Left lung (tissue), 10 donors: Measurements from ENCODE around the gene PLCE1. TPM values are rescaled to one million over a fixed set of nuclear protein-coding genes. Genes with fewer than 3 reads are reported as not detected.

Experiments used
- ATAC-seq: fragments of 200-7000 bp; cut with Tn5 transposase; one replicate; pipeline ENCODE4 v1.9.1; 2020; ENCODE audit warnings: moderate library complexity
- DNase-seq, 4 donors: peaks; one replicate each; pipeline ENCODE4 v3.0.0-alpha.2; 2013 to 2020
- H3K27ac ChIP-seq, 2 donors: fragments of 200-600 bp; sonication (generic) in 1 of 2; one replicate each; pipeline versions ENCODE4 v1.5.0 to v1.8.0; 2020 to 2021
- H3K27me3 ChIP-seq, 2 donors: fragments of 200-600 bp; sonication (generic) in 1 of 2; one replicate each; pipeline versions ENCODE4 v1.5.0 to v1.8.0; 2020 to 2021
- H3K36me3 ChIP-seq, 2 donors: fragments of 200-600 bp; sonication (generic) in 1 of 2; one replicate each; pipeline versions ENCODE4 v1.5.0 to v1.8.0; 2020 to 2021
- H3K4me1 ChIP-seq, 2 donors: fragments of 200-600 bp; one replicate each; pipeline ENCODE4 v1.8.0; 2021
- H3K4me3 ChIP-seq, 2 donors: fragments of 200-600 bp; sonication (generic) in 1 of 2; one replicate each; pipeline versions ENCODE4 v1.5.0 to v1.8.0; 2020 to 2021; ENCODE audit warnings: mild to moderate bottlenecking in 1 of 2
- H3K9me3 ChIP-seq, 2 donors: fragments of 200-600 bp; sonication (generic) in 1 of 2; one replicate each; pipeline versions ENCODE4 v1.5.0 to v1.8.0; 2020 to 2021
- CTCF ChIP-seq, 2 donors: fragments of 200-600 bp; sonication (generic) in 1 of 2; IDR thresholded peaks; one replicate each; pipeline versions ENCODE4 v1.5.0 to v1.8.0; 2021; ENCODE audit warnings: antibody characterized with exemption in 2 of 2
- intact Hi-C, 2 donors: fragments of 100-400 bp; cut with DNase I; formaldehyde crosslinking; loops; one replicate each; pipeline versions ENCODE4 v1.11.2 to v1.14.2; 2022
- polyA plus RNA-seq, 6 donors: library from polyadenylated mRNA; unstranded; fragments of 120-200 nt; gene quantifications; one replicate each; pipeline ENCODE4 v1.2.1, GENCODE V29; 2013; ENCODE audit not compliant: insufficient read length in 6 of 6
- total RNA-seq, 2 donors: library from RNA; stranded (reverse); fragmentation: NEBNext Ultra II Directional; extraction: Animal tissue kit (Norgen Biotek cat#: 25700); gene quantifications; one replicate each; pipeline ENCODE4 v1.2.1, GENCODE V29; 2021
- donor health status: DM: no; HTN: yes; CAD: no.
- donor health status: DM: no; HTN: no; CAD: no.

PLCE1 gene
- total and polyA plus RNA-seq, 8 donors: 6.9 to 26.7 (median 19.3) TPM

GRCh38 chr10:93977442-93977841 is 16.3 kb upstream of the PLCE1 start:
- no peaks in the 10 kb centered on the region for H3K9me3 ChIP-seq
- DNase-seq: no peak
- no peaks in the 10 kb centered on the region for H3K4me1 ChIP-seq
- H3K4me3 ChIP-seq: no peak overlapping the region
- no peak overlapping the region for H3K27ac ChIP-seq
- H3K36me3 ChIP-seq: no peaks in the 10 kb centered on the region
- intact Hi-C loops: no loop called here
- no peak for ATAC-seq
- no peak for TF ChIP-seq CTCF (IDR thresholded peaks at IDR 0.05)
- H3K27me3 ChIP-seq: no peaks in the 10 kb centered on the region

GRCh38 chr10:93980486-93980885 is 13.2 kb upstream of the PLCE1 start:
- no peak for TF ChIP-seq CTCF (IDR thresholded peaks at IDR 0.05)
- Histone ChIP-seq H3K27me3 (no peaks in the 10 kb centered on the region), H3K27ac (no peak overlapping the region), H3K4me3 (no peak overlapping the region), H3K36me3 (no peaks in the 10 kb centered on the region), H3K9me3 (no peaks in the 10 kb centered on the region), H3K4me1 (no peaks in the 10 kb centered on the region)
- intact Hi-C loops: no loop called here
- no peak for ATAC-seq
- DNase-seq: no peak

- Histone ChIP-seq H3K27ac (peak overlapping the region in 1 of 2 donors; percentile 9), H3K36me3 (no peaks in the 10 kb centered on the region)
- DNase-seq: no peak
Observed at GRCh38 chr10:93991114-93991513, 2.6 kb upstream of the PLCE1 start.

GRCh38 chr10:93991596-93992284 is 2.0 kb upstream of the PLCE1 start:
- DNase-seq (peak in 2 of 4 donors; percentile 59 to 66), ATAC-seq (peak; percentile 83)
- TF ChIP-seq CTCF (IDR thresholded peaks at IDR 0.05): no peak
- intact Hi-C loops: no loop called here
- H3K4me3 ChIP-seq: no peak overlapping the region
- peak overlapping the region in 1 of 2 donors; percentile 9 for H3K27ac ChIP-seq
- peaks cover 25 to 63% of the 10 kb centered on the region in 2 donors for H3K27me3 ChIP-seq
- no peaks in the 10 kb centered on the region for H3K36me3 ChIP-seq
- peaks cover 0 to 12% of the 10 kb centered on the region in 2 donors for H3K4me1 ChIP-seq
- no peaks in the 10 kb centered on the region for H3K9me3 ChIP-seq

More at GRCh38 chr10:93991114-93991513, 2.6 kb upstream of the PLCE1 start:
- Histone ChIP-seq H3K27me3 (peaks cover 25 to 57% of the 10 kb centered on the region in 2 donors), H3K4me1 (peaks cover 0 to 12% of the 10 kb centered on the region in 2 donors), H3K9me3 (no peaks in the 10 kb centered on the region), H3K4me3 (no peak overlapping the region)
- no peak for TF ChIP-seq CTCF (IDR thresholded peaks at IDR 0.05)
- no peak for ATAC-seq
- intact Hi-C loops: no loop called here

GRCh38 chr10:93992400-93993030 is 1.2 kb upstream of the PLCE1 start:
- ATAC-seq (no peak), DNase-seq (no peak)
- Histone ChIP-seq H3K4me3 (no peak overlapping the region), H3K27me3 (peaks cover 25 to 66% of the 10 kb centered on the region in 2 donors), H3K9me3 (no peaks in the 10 kb centered on the region), H3K4me1 (peaks cover 0 to 12% of the 10 kb centered on the region in 2 donors), H3K27ac (no peak overlapping the region), H3K36me3 (no peaks in the 10 kb centered on the region)
- intact Hi-C loops: no loop called here
- no peak for TF ChIP-seq CTCF (IDR thresholded peaks at IDR 0.05)
